Subcutaneous abdominal adipose tissue (tissue), 5 donors: ENCODE data around the gene ANKS1A.

Experiments used
- H3K27ac ChIP-seq: one replicate; pipeline ENCODE4 v1.7.0; 2013; ENCODE audit warnings: low read depth, mild to moderate bottlenecking, inconsistent platforms, low read length, moderate library complexity
- H3K27me3 ChIP-seq, 5 donors: one replicate each; pipeline ENCODE4 v1.7.0; 2013; ENCODE audit warnings: low read length in 5 of 5, inconsistent platforms in 1 of 5; ENCODE audit not compliant: control insufficient read depth in 5 of 5, insufficient read depth in 4 of 5
- H3K36me3 ChIP-seq, 5 donors: one replicate each; pipeline ENCODE4 v1.7.0; 2013; ENCODE audit warnings: low read length in 5 of 5; ENCODE audit not compliant: control insufficient read depth in 5 of 5, insufficient read depth in 5 of 5
- H3K4me1 ChIP-seq, 5 donors: one replicate each; pipeline ENCODE4 v1.7.0; 2013; ENCODE audit warnings: low read length in 5 of 5, mild to moderate bottlenecking in 3 of 5, moderate library complexity in 1 of 5; ENCODE audit not compliant: control insufficient read depth in 5 of 5, insufficient read depth in 5 of 5
- H3K4me3 ChIP-seq, 5 donors: one replicate each; pipeline ENCODE4 v1.7.0; 2013; ENCODE audit warnings: low read length in 5 of 5, low read depth in 1 of 5
- H3K9ac ChIP-seq, 5 donors: one replicate each; pipeline ENCODE4 v1.7.0; 2013; ENCODE audit warnings: low read length in 5 of 5, mild to moderate bottlenecking in 4 of 5, moderate library complexity in 3 of 5
- H3K9me3 ChIP-seq, 5 donors: one replicate each; pipeline ENCODE4 v1.7.0; 2013; ENCODE audit warnings: low read length in 5 of 5; ENCODE audit not compliant: control insufficient read depth in 5 of 5
- donor health status: healthy.
- donor health status: healthy.
- donor health status: healthy.
- donor health status: healthy.
- donor health status: healthy.

ANKS1A gene

DNA sequence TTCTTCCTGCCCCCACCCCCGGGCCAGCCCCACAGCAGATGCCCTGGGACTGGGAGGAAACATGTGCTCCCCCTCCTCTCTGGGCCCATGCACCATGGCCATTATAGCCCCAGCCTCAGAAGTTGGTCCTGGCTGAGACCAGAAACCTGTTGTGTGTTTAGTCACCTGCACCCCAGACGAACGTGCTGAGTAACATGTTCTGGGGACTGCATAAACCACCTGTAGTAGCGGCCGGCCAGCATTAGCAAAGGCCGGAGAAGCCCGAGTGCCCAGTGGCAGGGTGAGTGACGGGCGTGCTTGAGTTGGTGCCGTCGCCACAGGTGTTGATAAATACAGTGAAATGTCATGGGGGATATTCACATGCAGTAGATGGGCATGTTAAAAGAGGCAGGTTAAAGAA, 178.2 kb downstream of the ANKS1A start:
- Histone ChIP-seq H3K27me3 (no peaks in the 10 kb centered on the region), H3K9ac (no peak overlapping the region), H3K9me3 (no peaks in the 10 kb centered on the region), H3K4me1 (peaks cover 0 to 36% (median 32%) of the 10 kb centered on the region in 5 donors), H3K4me3 (no peak overlapping the region), H3K36me3 (peaks cover 0 to 85% (median 51%) of the 10 kb centered on the region in 5 donors), H3K27ac (peak overlapping the region; percentile 66)

DNA sequence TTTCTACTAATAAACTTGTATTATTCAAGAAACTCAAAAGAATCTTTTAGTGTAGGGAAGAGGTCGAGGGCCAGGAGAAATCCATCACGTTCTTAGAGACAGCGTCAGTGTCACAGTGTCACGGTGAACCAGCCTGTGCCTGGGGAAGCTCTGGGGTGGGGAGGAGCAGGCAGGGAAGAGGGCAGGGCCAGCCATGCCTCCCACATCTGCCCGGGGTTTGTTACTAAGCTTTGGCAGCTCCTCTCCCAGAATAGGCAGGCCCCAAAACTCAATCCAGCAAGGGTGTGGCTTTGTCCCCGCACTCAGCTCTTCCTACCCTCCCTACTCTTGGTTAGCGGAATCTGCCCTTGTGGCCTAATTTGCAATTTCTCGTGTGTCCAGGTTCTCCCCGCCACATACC, 179.2 kb downstream of the ANKS1A start:
- H3K4me3 ChIP-seq = no peak overlapping the region
- peak overlapping the region; percentile 66 for H3K27ac ChIP-seq
- H3K36me3 ChIP-seq = peaks cover 0 to 85% (median 52%) of the 10 kb centered on the region in 5 donors

DNA sequence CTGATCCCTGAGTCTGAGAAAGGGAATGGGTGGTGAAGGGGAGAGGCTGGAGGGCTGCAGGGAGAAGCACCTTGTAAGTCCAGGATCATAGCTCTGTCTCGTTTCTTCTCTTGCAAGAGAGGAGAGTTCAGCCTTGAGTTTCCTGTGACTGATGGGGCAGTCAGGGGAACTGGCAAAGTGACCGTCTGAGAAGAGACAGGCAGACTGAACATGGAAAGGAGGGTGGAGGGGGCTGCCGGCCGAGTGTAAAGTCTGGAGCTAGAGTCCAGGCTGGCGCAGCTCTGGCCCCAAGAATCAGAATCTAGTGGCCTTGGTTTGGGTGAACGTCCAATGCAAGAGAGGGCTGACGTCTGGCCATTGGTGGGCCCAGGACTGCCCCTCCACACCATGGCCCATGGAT, 179.6 kb downstream of the ANKS1A start:
- H3K4me1 ChIP-seq = peaks cover 0 to 32% (median 22%) of the 10 kb centered on the region in 5 donors
- H3K27ac ChIP-seq = peak overlapping the region; percentile 66
- H3K4me3 ChIP-seq = no peak overlapping the region
- H3K27me3 ChIP-seq = no peaks in the 10 kb centered on the region
- no peaks in the 10 kb centered on the region for H3K9me3 ChIP-seq
- H3K9ac ChIP-seq = peak overlapping the region in 2 of 5 donors; percentile 8 to 50
- peaks cover 0 to 85% (median 56%) of the 10 kb centered on the region in 5 donors for H3K36me3 ChIP-seq

More for the DNA sequence above, 179.2 kb downstream of the ANKS1A start:
- Histone ChIP-seq H3K27me3 (no peaks in the 10 kb centered on the region), H3K9me3 (no peaks in the 10 kb centered on the region), H3K9ac (peak overlapping the region in 1 of 5 donors; percentile 8), H3K4me1 (peaks cover 0 to 33% (median 27%) of the 10 kb centered on the region in 5 donors)

DNA sequence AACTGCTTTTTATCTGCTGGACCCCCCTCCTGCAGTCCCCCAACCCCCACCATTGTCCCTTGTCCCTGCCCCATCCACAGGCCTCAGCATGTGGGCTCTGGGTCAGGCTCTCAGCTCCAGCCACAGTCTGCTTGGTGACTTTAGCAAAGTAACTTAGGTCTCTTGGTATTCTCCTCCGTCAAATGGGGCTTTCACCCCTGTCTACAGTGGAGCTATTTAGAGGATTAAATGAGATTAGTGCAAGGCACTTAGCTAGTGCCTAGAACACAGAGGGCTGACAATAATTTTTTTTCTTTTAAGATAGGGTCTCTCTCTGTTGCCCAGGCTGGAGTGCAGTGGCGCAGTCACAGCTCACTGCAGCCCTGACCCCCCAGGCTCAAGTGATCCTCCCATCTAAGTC, 180.2 kb downstream of the ANKS1A start:
- Histone ChIP-seq H3K4me3 (no peak overlapping the region), H3K4me1 (peaks cover 0 to 26% (median 16%) of the 10 kb centered on the region in 5 donors), H3K36me3 (peaks cover 0 to 85% (median 62%) of the 10 kb centered on the region in 5 donors), H3K9ac (no peak overlapping the region), H3K27me3 (no peaks in the 10 kb centered on the region), H3K9me3 (no peaks in the 10 kb centered on the region), H3K27ac (peak overlapping the region; percentile 66)

DNA sequence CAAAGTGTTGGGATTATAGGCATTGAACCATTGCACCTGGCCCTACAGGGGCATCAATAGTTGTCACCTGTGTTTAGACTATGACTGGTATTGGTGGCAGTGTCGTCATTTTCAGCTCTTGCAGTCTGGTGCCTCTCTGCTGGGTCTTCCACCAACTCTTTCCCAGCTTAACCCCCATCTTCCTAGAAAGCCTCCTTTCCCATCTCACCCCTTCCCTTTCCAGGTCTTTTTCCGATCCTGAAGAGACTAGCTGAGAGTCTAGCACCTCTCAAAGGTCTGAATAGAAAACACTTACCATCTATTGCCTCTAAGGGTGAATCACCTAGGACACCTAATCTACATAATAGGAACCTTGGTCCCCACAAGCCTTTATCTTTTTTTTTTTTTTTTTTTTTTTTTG, 181.1 kb downstream of the ANKS1A start:
- H3K36me3 ChIP-seq = peaks cover 0 to 85% (median 54%) of the 10 kb centered on the region in 5 donors

DNA sequence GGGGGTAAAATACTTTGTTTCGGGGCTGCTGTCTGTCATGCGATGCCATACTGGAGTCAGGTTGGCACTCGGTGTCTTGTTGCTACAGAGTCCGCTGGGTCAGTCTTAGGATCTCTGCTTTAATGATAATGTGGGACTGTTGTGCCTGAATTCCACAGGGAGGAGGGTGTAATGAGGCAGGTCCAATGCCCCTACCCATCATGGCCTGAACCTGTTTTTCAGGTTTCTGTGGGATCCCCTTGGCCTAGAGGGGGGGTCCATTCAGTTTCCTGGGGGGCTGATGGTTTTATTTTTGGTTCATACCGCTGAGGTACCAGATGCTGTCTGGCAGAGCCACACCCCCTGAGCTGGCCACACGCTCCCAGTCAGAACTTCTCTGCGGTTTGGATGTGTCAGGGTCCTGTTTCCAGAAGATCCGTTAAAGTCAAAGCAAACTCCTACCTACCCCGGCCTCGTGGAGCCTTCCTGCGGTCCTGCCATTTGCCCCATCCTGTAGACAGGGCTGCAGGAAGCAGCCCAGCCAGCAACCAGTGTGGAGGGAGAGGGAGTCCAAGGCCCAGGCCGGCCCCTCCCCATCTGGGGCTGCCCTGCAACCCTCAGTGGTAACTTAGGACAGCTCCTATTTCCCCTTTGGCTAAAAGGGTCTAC, 182.4 kb downstream of the ANKS1A start:
- H3K4me1 ChIP-seq = peaks cover 0 to 24% (median 18%) of the 10 kb centered on the region in 5 donors
- H3K9ac ChIP-seq = no peak overlapping the region
- no peaks in the 10 kb centered on the region for H3K9me3 ChIP-seq
- no peaks in the 10 kb centered on the region for H3K27me3 ChIP-seq
- H3K27ac ChIP-seq = no peak overlapping the region
- no peak overlapping the region for H3K4me3 ChIP-seq
- H3K36me3 ChIP-seq = peaks cover 0 to 75% (median 43%) of the 10 kb centered on the region in 5 donors

More for the DNA sequence above, 181.1 kb downstream of the ANKS1A start:
- peaks cover 0 to 24% (median 14%) of the 10 kb centered on the region in 5 donors for H3K4me1 ChIP-seq
- no peak overlapping the region for H3K9ac ChIP-seq
- no peak overlapping the region for H3K4me3 ChIP-seq
- no peaks in the 10 kb centered on the region for H3K9me3 ChIP-seq
- H3K27ac ChIP-seq = no peak overlapping the region
- no peaks in the 10 kb centered on the region for H3K27me3 ChIP-seq

DNA sequence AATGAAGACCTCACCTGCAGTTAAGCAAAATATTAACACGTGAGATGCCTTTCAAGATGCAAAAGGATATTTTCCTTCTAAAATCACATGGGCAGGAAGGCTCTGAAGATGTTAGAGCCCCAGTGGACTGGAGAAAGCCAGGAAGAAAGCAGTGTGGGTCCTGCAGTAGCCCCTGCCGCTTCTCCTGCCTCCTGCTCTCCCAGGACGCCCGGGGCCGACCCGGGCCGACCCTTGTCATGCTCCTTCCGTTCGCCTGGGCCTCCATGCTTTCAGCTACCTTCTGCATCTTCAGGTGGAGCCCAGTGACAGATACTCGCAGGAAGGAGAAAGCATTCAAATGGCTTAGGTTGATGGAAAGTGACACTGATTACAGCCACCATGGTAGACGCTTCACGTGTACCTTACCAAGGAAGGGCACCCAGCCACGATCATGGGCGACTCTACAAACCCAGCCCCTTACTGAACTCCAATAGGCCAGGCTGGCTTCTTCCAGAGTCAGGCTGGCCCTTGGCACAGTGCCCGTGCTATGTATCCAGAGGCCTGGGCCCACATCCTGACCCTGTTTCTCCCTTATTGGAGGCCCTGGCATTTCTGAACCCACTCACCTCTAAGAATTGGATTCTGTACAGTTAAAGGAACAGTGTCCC, 183.1 kb downstream of the ANKS1A start:
- H3K36me3 ChIP-seq = peaks cover 0 to 73% (median 42%) of the 10 kb centered on the region in 5 donors
- no peak overlapping the region for H3K27ac ChIP-seq
- H3K4me3 ChIP-seq = no peak overlapping the region
- no peaks in the 10 kb centered on the region for H3K9me3 ChIP-seq
- no peaks in the 10 kb centered on the region for H3K27me3 ChIP-seq
- no peak overlapping the region for H3K9ac ChIP-seq
- peaks cover 0 to 22% (median 18%) of the 10 kb centered on the region in 5 donors for H3K4me1 ChIP-seq

DNA sequence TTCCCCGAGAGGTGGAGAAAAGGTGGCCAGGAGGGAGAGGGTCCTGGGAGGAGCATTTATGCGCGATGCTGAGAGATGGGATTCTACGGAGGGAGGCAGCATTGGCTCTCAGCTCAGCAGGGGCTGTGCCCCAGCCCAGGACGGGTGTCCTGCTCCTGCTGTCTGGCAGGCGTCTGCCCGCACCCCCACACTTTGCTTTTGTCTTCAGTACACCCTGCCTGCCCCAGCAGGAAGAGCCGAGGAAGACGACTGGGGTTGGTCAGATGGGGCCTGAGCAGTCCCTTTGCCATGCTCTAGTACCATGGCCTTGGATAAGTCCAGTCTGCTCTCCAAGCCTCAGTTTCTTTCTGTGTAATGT, 183.6 kb downstream of the ANKS1A start:
- Histone ChIP-seq H3K4me3 (no peak overlapping the region), H3K9ac (no peak overlapping the region), H3K27ac (no peak overlapping the region), H3K36me3 (peaks cover 0 to 75% (median 47%) of the 10 kb centered on the region in 5 donors), H3K4me1 (peaks cover 0 to 22% (median 14%) of the 10 kb centered on the region in 5 donors), H3K27me3 (no peaks in the 10 kb centered on the region), H3K9me3 (no peaks in the 10 kb centered on the region)

DNA sequence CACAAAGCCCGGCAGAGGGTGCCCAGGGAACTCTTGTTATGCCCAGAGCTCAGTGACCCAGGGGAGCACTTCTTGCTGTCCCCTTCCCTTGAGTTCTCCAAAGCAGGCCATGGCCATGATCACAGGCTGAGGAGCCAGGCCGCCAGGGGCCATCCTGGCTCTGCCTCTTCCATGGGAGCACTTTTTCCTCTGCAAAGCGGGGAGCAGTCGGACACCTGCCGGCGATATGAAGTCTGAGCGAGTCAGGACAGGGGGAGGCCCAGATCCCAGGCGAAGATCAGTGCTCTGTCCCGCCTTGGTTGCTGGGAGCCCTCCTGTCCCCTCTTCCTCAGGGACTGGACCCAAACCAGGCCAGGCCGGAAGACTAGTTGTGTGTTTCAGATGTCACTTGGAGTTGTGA, 184.2 kb downstream of the ANKS1A start:
- Histone ChIP-seq H3K9ac (no peak overlapping the region), H3K27ac (no peak overlapping the region), H3K9me3 (no peaks in the 10 kb centered on the region), H3K4me1 (peaks cover 0 to 22% (median 11%) of the 10 kb centered on the region in 5 donors), H3K36me3 (peaks cover 0 to 79% (median 51%) of the 10 kb centered on the region in 5 donors), H3K4me3 (no peak overlapping the region), H3K27me3 (no peaks in the 10 kb centered on the region)

DNA sequence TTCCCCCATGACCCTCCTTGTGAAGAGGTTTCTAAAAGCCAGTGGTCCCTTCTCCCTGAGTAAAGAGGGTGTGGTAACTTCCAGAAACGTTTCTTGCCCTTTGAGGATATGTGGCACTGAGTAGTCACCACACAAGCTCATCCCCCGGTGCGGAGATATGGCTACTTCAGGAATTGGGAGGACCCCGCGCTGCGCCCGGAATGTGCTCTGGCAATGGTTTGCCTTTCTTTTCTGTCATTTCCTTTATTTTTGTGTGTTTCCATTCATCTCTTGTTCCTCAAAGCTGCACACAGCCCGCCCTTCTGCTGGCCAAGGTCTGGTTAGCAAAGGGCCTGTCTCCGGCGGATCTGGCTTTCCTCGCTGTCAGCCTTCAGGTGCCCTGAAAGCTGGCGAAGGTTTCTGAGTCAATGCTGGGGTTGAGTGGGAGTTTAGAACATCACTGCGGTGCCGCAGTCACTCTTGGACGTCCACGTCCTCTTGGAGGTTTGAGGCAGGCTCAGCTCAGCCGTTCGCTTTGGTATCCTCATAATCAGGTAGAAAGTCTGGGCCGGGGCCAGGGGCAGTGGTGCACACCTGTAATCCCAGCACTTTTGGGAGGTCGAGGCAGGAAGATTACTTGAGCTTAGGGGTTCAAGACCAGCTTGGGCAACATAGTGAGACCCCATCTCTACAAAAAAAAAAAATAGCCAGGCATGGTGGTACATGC, 184.9 kb downstream of the ANKS1A start:
- H3K36me3 ChIP-seq = peaks cover 0 to 79% (median 55%) of the 10 kb centered on the region in 5 donors
- H3K9ac ChIP-seq = no peak overlapping the region
- H3K4me3 ChIP-seq = no peak overlapping the region
- H3K27me3 ChIP-seq = no peaks in the 10 kb centered on the region
- H3K4me1 ChIP-seq = peaks cover 0 to 17% (median 4%) of the 10 kb centered on the region in 5 donors
- no peak overlapping the region for H3K27ac ChIP-seq
- no peaks in the 10 kb centered on the region for H3K9me3 ChIP-seq
